WTC11 (cell line): ENCODE measurements around the gene NAA40. TPM values are rescaled to one million over a fixed set of nuclear protein-coding genes. Genes with fewer than 3 reads are reported as not detected.

Experiments
- AR ChIP-seq: fragments of 250-450 bp; sonication (Bioruptor Pico); IDR thresholded peaks from 2 replicates; pipeline ENCODE4 v1.9.0; 2021; ENCODE audit warnings: mild to moderate bottlenecking
- ATF3 ChIP-seq: sonication (generic); formaldehyde crosslinking; conservative IDR thresholded peaks from 2 replicates; pipeline ENCODE4 v1.8.1; 2022; ENCODE audit warnings: mild to moderate bottlenecking, missing genetic modification reagents
- CREB1 ChIP-seq: sonication (generic); formaldehyde crosslinking; IDR thresholded peaks from 2 replicates; pipeline ENCODE4 v1.8.0; 2023; ENCODE audit warnings: mild to moderate bottlenecking, missing genetic modification reagents
- CREM ChIP-seq: sonication (generic); formaldehyde crosslinking; IDR thresholded peaks from 2 replicates; pipeline ENCODE4 v1.8.1; 2022; ENCODE audit warnings: mild to moderate bottlenecking, missing genetic modification reagents, moderate library complexity
- E2F1 ChIP-seq: sonication (generic); formaldehyde crosslinking; IDR thresholded peaks from 2 replicates; pipeline ENCODE4 v1.8.0; 2022; ENCODE audit warnings: mild to moderate bottlenecking, missing genetic modification reagents
- EMX1 ChIP-seq: fragments of 250-450 bp; sonication (Bioruptor Pico); IDR thresholded peaks from 2 replicates; pipeline ENCODE4 v1.8.0; 2021; ENCODE audit warnings: mild to moderate bottlenecking
- ETV6 ChIP-seq: sonication (generic); formaldehyde crosslinking; IDR thresholded peaks from 2 replicates; pipeline ENCODE4 v1.8.1; 2022; ENCODE audit warnings: mild to moderate bottlenecking, missing genetic modification reagents
- FOXP1 ChIP-seq: sonication (generic); formaldehyde crosslinking; IDR thresholded peaks from 2 replicates; pipeline ENCODE4 v1.8.0; 2022; ENCODE audit warnings: missing genetic modification reagents, mild to moderate bottlenecking, moderate library complexity, borderline replicate concordance
- FOXP4 ChIP-seq: sonication (generic); formaldehyde crosslinking; IDR thresholded peaks from 2 replicates; pipeline ENCODE4 v1.8.0; 2022; ENCODE audit warnings: mild to moderate bottlenecking, missing genetic modification reagents
- GRHL2 ChIP-seq: fragments of 250-450 bp; sonication (Bioruptor Pico); IDR thresholded peaks from 2 replicates; pipeline ENCODE4 v1.8.0; 2022; ENCODE audit warnings: mild to moderate bottlenecking, moderate library complexity; ENCODE audit not compliant: insufficient replicate concordance, severe bottlenecking
- KAT7 ChIP-seq: sonication (generic); formaldehyde crosslinking; IDR thresholded peaks from 2 replicates; pipeline ENCODE4 v1.8.1; 2023; ENCODE audit warnings: missing genetic modification reagents, mild to moderate bottlenecking, borderline replicate concordance
- MAX ChIP-seq: sonication (generic); formaldehyde crosslinking; IDR thresholded peaks from 2 replicates; pipeline ENCODE4 v1.8.0; 2022; ENCODE audit warnings: mild to moderate bottlenecking, missing genetic modification reagents
- MLX ChIP-seq: sonication (generic); formaldehyde crosslinking; IDR thresholded peaks from 2 replicates; pipeline ENCODE4 v1.8.1; 2023; ENCODE audit warnings: mild to moderate bottlenecking, missing genetic modification reagents, moderate library complexity
- MXD4 ChIP-seq: fragments of 250-450 bp; sonication (Bioruptor Pico); IDR thresholded peaks from 2 replicates; pipeline ENCODE4 v1.8.0; 2021; ENCODE audit warnings: mild to moderate bottlenecking, moderate library complexity, borderline replicate concordance
- NFE2L1 ChIP-seq: sonication (generic); formaldehyde crosslinking; IDR thresholded peaks from 2 replicates; pipeline ENCODE4 v1.8.1; 2023; ENCODE audit warnings: missing genetic modification reagents
- PREB ChIP-seq: sonication (generic); formaldehyde crosslinking; IDR thresholded peaks from 2 replicates; pipeline ENCODE4 v1.8.1; 2022; ENCODE audit warnings: mild to moderate bottlenecking, missing genetic modification reagents, moderate library complexity, borderline replicate concordance
- PRRX2 ChIP-seq: fragments of 250-450 bp; sonication (Bioruptor Pico); IDR thresholded peaks from 2 replicates; pipeline ENCODE4 v1.8.0; 2021; ENCODE audit warnings: mild to moderate bottlenecking
- RELA ChIP-seq: sonication (generic); formaldehyde crosslinking; IDR thresholded peaks from 2 replicates; pipeline ENCODE4 v1.8.1; 2022; ENCODE audit warnings: missing genetic modification reagents, mild to moderate bottlenecking, borderline replicate concordance
- SMAD4 ChIP-seq: sonication (generic); formaldehyde crosslinking; IDR thresholded peaks from 2 replicates; pipeline ENCODE4 v1.8.0; 2022; ENCODE audit warnings: mild to moderate bottlenecking, missing genetic modification reagents
- TEAD1 ChIP-seq: sonication (generic); formaldehyde crosslinking; IDR thresholded peaks from 2 replicates; pipeline ENCODE4 v1.8.0; 2022; ENCODE audit warnings: mild to moderate bottlenecking, missing genetic modification reagents
- TEAD4 ChIP-seq: sonication (generic); formaldehyde crosslinking; IDR thresholded peaks from 2 replicates; pipeline ENCODE4 v1.8.0; 2022; ENCODE audit warnings: mild to moderate bottlenecking, missing genetic modification reagents
- TP53 ChIP-seq: sonication (generic); formaldehyde crosslinking; IDR thresholded peaks from 2 replicates; pipeline ENCODE4 v1.8.1; 2023; ENCODE audit warnings: mild to moderate bottlenecking, missing genetic modification reagents
- USF1 ChIP-seq: sonication (generic); formaldehyde crosslinking; IDR thresholded peaks from 2 replicates; pipeline ENCODE4 v1.8.0; 2022; ENCODE audit warnings: mild to moderate bottlenecking, missing genetic modification reagents
- USF2 ChIP-seq: sonication (generic); formaldehyde crosslinking; IDR thresholded peaks from 2 replicates; pipeline ENCODE4 v1.8.1; 2023; ENCODE audit warnings: mild to moderate bottlenecking, missing genetic modification reagents, moderate library complexity
- ZBTB21 ChIP-seq: sonication (generic); formaldehyde crosslinking; IDR thresholded peaks from 2 replicates; pipeline ENCODE4 v1.8.1; 2023; ENCODE audit warnings: mild to moderate bottlenecking, missing genetic modification reagents, borderline replicate concordance
- ZNF121 ChIP-seq: sonication (generic); formaldehyde crosslinking; IDR thresholded peaks from 2 replicates; pipeline ENCODE4 v1.8.0; 2023; ENCODE audit warnings: missing genetic modification reagents
- ZNF219 ChIP-seq: sonication (generic); formaldehyde crosslinking; IDR thresholded peaks from 2 replicates; pipeline ENCODE4 v1.8.0; 2023; ENCODE audit warnings: missing genetic modification reagents, mild to moderate bottlenecking, borderline replicate concordance
- ZNF232 ChIP-seq: sonication (generic); formaldehyde crosslinking; IDR thresholded peaks from 2 replicates; pipeline ENCODE4 v1.8.0; 2022; ENCODE audit warnings: mild to moderate bottlenecking, missing genetic modification reagents
- ZNF396 ChIP-seq: fragments of 250-450 bp; sonication (Bioruptor Pico); IDR thresholded peaks from 2 replicates; pipeline ENCODE4 v1.8.0; 2021; ENCODE audit warnings: mild to moderate bottlenecking, moderate library complexity, borderline replicate concordance
- ZNF416 ChIP-seq: fragments of 250-450 bp; sonication (Bioruptor Pico); IDR thresholded peaks from 2 replicates; pipeline ENCODE4 v1.9.0; 2021; ENCODE audit warnings: mild to moderate bottlenecking, inconsistent platforms
- total RNA-seq: library from RNA; stranded (reverse); gene quantifications from 3 replicates; pipeline ENCODE4 v1.2.3, GENCODE V29; 2021

NAA40 gene
- total RNA-seq, 1 experiment from 2014 or later: 31.8 TPM

GRCh38 chr11:63917692-63918506, 20.9 kb upstream of the NAA40 start (continued):
- TF ChIP-seq USF1 (CRISPR knock-in tag): peak; percentile 82
- TF ChIP-seq E2F1: no peak
- no peak for TF ChIP-seq FOXP1 (CRISPR knock-in tag)
- TF ChIP-seq GRHL2 (CRISPR knock-in tag): no peak
- peak; percentile 57; the same call in 1 of the 2 replicates for TF ChIP-seq CREM
- no peak for TF ChIP-seq ZNF121 (CRISPR knock-in tag)
- no peak for TF ChIP-seq PREB
- 0 out of 2 replicates have a peak, but pooled peaks have one; percentile 29 for TF ChIP-seq TEAD1 (CRISPR knock-in tag)
- 0 out of 2 replicates have a peak, but pooled peaks have one; percentile 23 for TF ChIP-seq NFE2L1 (CRISPR knock-in tag)
- TF ChIP-seq AR (CRISPR knock-in tag): no peak
- no peak; the same call in 1 of the 2 replicates for TF ChIP-seq CREB1 (CRISPR knock-in tag)
- TF ChIP-seq KAT7 (CRISPR knock-in tag): no peak
- peak; percentile 87 for TF ChIP-seq MAX (CRISPR knock-in tag)
- peak; percentile 68; the same call in 1 of the 2 replicates for TF ChIP-seq EMX1 (CRISPR knock-in tag)
- no peak for TF ChIP-seq PRRX2 (CRISPR knock-in tag)
- peak; percentile 84 for TF ChIP-seq USF2 (CRISPR knock-in tag)
- no peak for TF ChIP-seq TEAD4
- TF ChIP-seq ZNF396 (CRISPR knock-in tag): no peak
- no peak for TF ChIP-seq TP53
- TF ChIP-seq ZNF232 (CRISPR knock-in tag): no peak
- 0 out of 2 replicates have a peak, but pooled peaks have one; percentile 54 for TF ChIP-seq MLX (CRISPR knock-in tag)
- no peak for TF ChIP-seq ZBTB21 (CRISPR knock-in tag)
- TF ChIP-seq SMAD4 (CRISPR knock-in tag): no peak
- TF ChIP-seq MXD4: no peak
- no peak for TF ChIP-seq ZNF219
- no peak for TF ChIP-seq ZNF416 (CRISPR knock-in tag)
- TF ChIP-seq ETV6 (CRISPR knock-in tag): no peak; the same call in 1 of the 2 replicates
- TF ChIP-seq ATF3 (CRISPR knock-in tag): no peak
- TF ChIP-seq RELA (CRISPR knock-in tag): no peak
- TF ChIP-seq FOXP4: no peak
